NCI-H2196 (cell line): ENCODE data around the gene STARD5.
"Not testable (repeated sequence)": the region's sequence is repeated elsewhere in the genome, so short reads cannot be mapped to it uniquely, and the experiment has no call there.

Source experiments
- DNase-seq: peaks from one replicate; lab custom pipeline; 2025; ENCODE audit not compliant: unreplicated experiment; lab: John Stamatoyannopoulos, UW

Gene STARD5, protein sequence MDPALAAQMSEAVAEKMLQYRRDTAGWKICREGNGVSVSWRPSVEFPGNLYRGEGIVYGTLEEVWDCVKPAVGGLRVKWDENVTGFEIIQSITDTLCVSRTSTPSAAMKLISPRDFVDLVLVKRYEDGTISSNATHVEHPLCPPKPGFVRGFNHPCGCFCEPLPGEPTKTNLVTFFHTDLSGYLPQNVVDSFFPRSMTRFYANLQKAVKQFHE

DNA sequence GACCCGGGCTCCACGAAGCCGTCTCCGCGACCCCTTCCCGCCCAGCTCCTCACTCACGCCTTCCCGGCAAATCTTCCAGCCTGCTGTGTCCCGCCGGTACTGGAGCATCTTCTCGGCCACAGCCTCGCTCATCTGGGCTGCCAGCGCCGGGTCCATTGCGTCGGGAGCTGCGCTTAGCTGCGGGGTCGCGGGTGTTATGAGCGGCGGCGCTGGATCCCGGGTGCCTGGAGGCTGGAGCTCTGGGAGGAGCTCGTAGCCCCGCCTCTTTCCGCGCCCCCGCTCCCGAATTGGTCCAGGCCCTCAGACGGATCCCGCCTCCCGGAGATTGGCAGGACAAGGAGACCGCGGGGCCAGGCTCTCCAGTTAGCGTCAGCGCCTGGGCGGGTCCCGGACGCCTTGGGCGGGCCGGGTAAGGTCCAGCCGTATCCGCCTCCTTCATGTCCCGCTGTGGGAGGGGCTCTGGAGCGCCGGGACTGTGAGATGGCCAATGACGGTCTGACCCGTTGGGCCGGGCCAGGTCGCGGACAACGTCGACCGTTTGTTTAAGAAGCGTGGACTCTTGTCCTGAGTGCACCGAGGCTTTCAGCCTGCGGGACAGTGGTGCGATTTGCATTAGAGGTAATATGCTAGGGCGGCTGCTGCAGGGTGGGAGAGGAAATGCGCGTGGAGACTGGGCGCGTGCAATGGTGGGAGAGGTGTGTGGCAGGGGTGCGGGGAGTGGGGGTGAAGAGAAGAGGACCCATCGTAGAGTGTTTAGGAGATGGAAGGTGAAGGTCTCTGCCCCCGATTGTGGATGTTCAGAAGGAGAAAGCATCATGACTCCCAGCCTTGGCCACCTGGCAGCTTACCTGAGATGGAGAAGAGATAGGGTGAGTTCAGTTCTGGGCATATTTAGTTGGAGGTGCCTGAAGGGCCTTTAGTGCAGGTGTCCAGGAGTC lies at the start of gene STARD5:
Gene STARD5 (minus strand): TSS at position 198 of the 938 bp plus-strand sequence. CDS start 42 bp downstream, at position 156.
- peak; percentile 93 for DNase-seq

DNA sequence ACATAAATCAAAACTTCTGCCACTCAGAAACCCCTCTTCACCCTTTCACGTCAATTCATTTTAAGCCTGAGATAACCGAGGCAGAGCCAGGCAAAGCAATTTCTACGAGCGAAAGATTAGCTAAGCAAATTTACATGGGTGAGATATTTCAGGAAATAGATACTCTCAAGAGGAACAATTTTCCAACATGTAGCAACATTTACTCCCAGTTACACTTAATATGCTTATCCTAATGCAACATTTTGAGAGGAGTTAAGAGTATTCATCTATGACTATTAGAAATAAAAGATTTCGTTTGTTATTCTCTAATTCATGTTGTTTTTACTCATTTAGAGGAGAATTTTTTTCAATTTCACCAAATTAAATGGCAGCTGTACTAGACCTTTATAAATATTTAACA lies 49.2 kb upstream of the STARD5 start:
- no peak for DNase-seq

DNA sequence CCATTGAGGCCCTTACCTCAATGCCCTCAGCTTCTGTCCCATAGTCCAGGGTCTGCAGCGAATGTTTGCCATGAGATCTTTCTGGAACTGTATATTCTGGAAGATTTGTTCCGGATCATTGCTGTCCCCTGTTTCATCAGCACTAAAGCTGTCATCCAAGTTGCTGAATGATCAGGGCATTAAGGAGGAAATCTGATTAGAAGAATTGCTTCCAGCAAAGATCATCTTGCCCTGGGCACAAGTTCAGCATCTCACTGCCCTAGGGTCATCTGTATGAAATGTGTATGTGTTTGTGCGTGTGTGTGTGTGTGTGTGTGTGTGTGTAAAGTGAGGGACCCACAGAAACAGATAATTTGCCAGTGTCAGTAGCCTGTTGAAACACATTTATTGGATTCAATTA lies 48.6 kb upstream of the STARD5 start:
- no peak for DNase-seq

DNA sequence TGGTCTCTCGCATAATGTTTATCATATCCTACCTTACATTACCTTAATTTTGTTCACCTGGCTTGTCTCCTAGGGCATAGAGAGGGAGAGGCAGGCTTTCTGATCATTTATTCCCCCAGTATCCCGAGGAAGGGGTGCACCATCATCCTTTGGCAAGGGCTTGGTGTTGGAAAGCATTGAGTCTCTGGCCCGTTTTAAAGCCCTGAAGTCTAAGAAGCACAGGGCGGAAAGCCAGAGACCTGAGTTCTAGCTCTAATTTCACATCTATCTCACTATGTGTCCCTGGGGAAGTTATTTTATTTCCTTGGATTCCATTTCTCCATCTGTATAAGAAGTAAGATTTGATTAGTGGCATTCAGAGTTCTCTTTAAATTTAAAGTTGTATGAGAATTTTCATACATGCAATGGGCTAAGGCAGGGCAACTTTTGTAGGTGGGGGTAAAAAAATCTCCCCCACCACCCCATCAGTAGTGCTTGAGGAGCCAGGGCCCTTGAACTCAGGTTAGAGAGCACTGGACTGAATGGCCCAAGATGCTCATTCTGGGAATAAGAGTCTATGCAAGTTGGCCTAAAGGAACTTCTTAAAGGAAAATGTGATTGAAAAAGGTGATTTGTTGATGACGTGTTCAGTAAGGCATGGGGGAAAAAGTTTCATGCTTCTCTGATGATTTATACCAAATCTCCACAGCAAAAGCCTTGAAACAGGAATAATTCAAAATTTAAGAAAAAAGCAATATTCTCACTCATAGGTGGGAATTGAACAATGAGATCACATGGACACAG lies 40.0 kb upstream of the STARD5 start:
- DNase-seq = no peak

DNA sequence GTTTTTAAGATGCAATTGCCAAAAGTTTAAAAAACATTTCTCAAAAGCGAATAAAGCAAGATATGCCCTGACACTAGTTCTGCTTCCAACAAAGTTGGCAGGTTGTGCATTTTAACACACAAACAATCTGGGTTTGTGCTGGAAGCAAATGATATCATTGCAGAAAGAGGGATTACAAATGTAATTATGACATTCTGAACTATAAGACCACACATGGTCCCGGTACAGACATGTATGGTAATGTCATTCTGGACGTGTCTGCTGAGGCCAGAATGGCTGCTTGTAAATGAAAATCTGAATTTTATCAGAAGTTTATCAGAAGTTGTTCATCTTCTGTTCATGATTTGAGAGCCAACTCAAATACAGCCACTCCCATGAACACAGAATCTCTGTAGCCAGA lies 39.3 kb upstream of the STARD5 start:
- DNase-seq = no peak

DNA sequence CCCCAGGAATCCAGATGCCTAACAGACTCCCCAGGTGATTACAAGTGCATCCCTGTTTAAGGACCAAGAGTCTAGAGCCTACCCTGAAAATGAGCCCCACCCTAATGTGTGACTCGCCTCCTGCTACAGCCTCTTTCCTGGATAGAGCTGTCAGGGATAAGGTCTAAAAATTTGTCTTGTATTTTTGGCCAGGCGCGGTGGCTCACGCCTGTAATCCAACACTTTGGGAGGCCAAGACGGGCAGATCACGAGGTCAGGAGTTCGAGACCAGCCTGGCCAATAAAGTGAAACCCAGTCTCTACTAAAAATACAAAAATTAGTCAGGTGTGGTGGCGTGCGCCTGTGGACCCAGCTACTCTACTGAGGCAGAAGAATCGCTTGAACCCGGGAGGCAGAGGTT lies 38.8 kb upstream of the STARD5 start:
- no peak for DNase-seq

DNA sequence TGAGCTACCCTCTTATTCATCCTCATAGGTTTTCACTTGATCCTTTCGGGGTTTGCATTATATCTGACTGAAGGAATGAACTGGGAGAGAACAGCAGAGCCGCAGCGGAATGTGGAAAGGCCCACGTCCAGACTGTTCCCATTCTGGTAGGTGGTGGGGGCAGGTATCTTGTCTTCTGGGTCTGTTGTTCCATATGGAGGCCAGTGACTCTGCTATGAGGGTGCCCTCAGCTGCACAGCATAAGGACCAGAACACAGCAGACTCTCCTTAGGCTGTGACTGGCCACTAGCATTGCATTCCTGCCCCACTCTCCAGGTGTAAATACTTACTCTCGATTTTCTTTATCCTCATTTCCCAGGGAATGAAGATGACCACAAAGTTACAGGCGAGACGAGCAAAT lies 38.0 kb upstream of the STARD5 start:
- DNase-seq = no peak

DNA sequence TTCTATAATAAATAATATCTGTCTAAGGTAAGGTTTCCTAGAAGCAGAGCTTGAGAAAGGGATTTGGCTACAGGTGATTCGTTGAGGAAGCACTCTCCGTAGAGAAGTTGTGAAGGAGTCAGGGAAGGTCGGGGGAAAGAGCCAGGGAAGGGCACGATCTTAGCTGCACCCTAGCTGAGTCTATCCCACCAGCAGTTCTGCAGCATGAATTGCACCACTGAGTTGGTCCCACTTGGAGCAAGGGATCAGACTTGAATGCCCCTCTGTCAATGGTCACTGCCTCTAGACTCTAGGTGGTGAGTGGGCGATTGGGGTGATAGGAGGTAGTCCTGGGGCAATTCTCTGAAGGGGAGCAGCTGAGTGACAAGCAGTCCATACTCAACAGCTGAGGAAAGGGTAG lies 36.5 kb upstream of the STARD5 start:
- DNase-seq = no peak

DNA sequence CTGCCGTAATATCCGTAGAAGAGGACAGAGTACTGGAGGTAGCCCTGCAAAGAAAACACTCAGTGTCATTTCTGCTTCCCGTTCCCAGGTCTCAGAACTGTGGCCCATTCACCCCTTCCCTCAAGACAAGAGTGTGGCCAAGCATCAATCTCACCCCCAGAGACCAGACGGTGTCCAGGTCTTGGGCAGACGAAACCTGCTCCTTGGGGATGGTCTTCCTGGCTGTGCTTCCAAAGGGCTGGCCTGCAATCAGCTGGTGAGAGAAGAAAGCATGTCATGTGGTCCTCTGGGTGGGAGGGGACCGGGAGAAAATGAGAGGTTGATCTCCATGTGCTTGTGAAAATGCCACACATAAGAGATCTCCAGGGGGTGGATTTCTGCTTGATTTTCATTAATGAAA lies 34.3 kb upstream of the STARD5 start:
- no peak for DNase-seq

DNA sequence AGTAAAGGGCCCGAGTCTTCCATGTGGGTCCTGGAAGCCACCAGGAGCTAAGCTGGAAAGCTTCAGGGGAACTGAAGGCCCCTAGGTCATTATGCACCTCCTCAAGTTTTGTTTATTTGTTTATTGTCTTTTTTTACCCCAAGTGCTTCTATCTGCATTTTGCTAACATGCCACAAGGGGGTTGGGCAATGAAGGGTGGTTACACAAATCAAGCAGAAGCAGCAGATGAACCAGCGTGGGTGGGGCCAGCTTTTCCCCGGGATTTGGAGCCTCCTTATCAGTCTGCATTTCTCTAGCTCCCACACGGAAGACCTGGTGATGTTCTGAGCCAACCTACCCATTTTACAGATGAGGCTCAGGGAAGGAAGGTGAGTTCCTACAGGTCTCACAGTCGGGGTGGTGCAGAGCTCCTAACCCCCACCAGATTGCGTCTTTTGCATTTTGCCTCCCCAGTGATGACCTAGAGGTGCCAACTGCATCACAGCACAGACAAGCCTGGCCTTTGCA lies 33.3 kb upstream of the STARD5 start:
- DNase-seq = no peak

DNA sequence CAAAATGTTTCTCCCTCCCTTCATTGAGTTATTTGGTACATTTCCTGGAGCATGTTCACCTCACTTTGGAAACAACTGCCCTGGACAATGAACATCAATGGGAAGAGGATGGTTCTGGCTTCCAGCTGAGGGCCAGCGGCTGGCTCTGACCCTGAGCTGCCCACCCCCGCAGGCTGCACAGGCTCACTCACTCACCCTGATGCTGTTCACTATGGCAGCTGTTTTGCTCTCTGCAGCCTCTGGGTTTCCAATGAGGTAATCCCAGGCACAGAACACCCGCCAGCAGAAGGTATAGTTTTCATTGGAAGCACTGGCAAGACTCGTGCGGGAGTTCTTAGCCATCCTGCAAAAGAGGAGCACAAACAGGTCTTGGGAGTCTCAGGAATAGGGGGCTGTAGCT lies 32.3 kb upstream of the STARD5 start:
- no peak for DNase-seq

DNA sequence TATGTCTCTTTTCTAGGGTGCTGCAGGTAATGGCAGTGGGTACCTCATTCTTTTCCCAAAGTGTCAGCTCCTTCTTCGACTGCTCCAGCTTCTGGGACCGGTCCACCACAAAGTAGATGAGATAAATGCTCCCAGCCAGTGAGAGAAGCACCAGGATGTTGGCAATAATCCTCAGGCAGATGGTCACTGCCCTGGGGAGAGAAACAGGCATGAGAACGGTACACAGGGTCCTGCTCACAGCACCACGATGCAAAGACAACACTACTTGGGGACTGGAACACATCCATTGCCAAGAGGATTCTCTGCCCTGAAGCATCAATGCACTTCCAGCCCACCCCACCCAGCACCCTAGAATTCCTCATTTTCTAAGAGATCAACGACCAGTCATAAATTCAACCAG lies 27.7 kb upstream of the STARD5 start:
- no peak for DNase-seq

DNA sequence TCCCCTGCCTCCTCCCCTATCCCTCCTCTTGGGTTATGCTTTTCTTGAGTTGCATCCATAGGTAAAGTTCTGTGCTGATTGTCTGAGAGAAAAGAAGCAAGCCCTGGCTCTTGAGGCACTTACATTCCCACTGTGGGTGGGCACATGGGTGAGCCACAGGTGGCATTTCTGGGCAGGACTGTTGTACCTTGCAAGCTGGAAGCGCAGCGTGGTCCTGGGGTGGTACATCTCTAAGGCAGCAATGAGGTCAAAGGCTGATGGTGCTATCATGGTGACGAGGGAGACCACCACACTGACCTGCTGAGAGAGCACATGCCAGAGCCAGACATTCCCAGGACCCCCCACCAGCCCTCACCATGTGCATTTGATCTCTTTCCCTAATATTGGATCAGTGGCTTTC lies 25.3 kb upstream of the STARD5 start:
- no peak for DNase-seq

DNA sequence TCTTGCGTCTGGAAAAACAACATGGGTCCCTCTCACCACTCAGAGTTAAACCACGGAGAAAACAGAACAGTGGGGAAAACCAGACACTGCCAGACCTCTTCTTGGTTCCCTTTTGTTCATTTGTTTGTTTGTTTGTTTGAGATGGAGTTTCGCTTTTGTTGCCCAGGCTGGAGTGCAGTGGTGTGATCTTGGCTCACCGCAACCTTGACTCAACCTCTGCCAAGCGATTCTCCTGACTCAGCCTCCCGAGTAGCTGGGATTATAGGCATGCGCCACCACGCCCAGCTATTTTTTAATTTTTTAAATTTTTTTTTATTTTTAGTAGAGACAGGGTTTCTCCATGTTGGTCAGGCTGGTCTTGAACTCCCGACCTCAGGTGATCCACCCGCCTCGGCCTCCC lies 24.8 kb upstream of the STARD5 start:
- DNase-seq = not testable (repeated sequence)

DNA sequence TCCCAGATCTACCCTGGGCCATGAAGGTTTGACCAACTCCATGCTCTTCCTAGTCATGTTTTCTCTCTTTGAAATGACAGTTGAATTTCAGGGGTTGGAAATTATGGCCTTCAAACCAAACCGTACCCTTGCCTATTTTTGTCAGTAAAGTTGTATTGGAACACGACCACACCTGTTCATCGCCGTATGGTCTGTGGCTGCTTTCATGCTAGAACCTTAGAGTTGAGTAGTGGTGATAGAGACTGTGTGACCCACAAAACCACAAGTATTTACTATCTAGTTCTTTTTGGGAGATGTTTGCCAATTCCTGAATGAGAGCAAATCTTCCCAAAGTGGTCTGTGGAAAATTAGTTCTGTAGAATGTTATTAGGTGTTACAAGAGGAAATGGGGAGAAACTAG lies 24.0 kb upstream of the STARD5 start:
- DNase-seq = no peak

DNA sequence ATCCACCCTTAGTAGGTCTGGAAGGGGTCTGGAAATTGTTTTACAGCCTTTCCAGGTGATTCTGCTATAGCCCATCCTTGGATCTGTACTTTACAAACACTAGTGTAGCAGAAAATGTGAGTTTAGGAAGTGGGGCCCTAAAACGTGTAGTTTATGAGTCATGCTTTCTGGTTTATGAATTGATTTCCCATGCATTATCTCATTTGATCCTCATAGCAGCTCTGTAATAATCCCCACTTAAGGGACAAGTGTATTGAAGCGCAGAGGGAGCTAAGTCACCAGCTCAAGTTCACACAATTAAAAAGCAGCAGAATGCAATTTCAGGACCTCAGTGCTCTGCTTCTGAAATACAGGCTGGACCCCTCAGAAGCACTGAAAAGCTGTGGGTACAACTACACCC lies 22.7 kb upstream of the STARD5 start:
- DNase-seq = no peak

DNA sequence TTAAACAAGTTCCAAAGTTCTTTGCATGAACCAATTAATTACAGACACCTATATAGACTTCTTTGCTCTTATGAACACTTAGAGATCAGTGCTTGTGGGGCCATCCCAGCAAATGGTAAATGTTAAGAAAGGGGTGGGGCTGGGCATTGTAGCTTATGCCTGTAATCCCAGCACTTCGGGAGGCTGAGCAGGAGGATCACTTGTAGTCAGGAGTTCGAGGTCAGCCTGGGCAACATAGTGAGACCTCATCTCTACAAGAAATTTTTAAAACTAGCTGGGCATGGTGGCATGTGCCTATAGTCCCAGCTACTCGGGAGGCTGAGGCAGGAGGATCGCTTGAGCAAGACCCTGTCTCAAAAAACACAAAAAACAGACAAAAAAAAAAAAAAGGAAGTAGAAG lies 19.4 kb upstream of the STARD5 start:
- DNase-seq = no peak

DNA sequence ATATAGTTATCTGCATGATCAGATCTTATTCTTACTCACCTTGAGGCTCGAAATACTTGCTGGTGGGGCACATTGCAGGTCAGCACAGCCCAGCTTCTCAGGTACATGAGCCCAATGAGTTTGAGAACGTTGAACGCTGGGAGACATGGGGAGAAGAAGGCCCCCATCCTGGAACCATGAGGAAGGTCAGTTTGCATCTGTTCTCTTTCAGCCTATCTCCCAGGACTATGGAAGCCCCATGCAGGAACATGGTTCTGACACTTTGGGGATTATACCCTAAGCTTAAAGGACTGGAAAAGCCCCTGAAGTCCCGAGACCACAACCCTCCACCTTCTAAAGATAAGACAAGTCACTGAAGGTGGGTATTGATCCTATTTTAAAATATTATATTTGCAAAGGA lies 17.4 kb upstream of the STARD5 start:
- no peak for DNase-seq

DNA sequence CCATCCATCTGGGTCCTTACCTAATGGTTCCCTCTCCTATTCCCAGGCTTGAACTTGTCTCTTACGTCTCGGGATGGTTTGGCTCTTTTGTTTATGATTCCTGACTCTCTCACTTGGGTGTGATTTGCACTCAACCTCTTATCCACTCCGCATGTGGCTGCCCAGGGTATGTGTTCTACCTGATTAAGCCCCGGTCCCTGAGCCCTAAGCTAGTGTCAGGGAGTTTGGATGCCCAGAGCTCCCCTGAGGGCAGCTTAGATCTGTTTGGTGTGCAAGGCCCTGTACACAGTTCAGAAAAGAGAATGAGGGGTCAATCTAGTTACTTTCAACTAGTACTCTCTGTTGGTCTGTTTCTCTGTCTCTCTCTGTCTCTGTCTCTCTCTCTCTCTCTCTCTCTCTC lies 15.9 kb upstream of the STARD5 start:
- no peak for DNase-seq

DNA sequence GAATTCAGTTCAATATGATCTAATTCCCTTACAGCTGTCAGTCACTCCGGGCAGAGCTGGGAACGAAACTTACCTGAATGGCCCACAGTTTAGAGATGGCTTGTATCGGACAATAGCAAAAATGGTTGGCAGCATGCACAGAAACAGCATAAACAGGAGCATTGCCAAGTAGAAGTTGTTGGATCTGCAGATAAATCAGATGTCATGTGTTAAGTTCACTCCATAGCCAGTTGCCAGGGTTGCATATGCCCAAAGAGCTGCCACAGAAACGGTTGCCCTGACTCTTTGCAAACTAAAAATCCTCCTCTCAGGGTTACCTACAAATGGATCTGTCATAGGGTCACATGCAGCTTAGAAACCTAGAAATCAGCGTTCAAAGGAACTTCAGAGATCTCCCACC lies 15.4 kb upstream of the STARD5 start:
- no peak for DNase-seq

DNA sequence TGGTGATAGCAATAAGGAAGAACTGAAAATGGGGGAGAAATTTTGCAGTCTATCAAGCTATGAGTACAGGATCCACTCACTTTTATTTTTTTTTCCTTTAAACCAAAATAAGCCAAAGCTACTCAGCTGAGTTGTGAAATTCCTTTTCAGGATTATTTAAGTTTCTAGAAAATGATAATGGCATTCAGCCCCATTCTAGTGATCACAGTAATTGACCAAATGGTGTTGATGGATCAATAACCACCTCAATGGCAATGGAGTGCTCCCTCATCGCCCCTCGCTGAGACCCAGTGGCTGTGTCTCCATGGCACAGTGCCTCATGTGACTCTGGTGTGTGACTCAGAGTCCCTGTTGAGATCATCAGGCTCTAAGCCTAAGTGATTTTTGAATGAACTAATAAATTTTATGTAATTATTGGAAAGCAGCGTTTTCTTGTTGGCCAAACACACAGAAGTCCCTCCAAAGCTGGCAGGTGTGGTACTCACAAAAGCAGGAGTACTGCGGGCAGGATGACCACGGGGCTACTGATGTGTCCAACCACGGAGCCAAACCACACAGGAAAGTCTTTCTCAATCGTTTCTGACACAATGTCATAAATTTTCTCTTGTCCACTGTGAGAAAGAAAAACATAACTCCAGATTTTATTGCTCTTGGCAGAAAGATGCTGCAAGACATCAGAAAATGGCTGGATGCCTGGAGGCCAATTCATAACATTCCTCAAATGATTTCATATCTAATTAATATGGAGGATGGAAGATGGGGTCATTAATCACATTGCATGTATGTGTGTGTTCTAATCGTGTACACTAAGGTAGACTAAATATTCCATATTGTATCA lies 14.4 kb upstream of the STARD5 start:
- DNase-seq = no peak
